GM18868 (cell line): ENCODE measurements around the gene ATP10B.
A peak's percentile ranks its signal among the peaks of the same experiment; 100 is the strongest.

Experiments used
- ATAC-seq: cut with Tn5 transposase; IDR thresholded peaks from one replicate; pipeline ENCODE4 v1.9.1; 2021; ENCODE audit warnings: mild to moderate bottlenecking, moderate library complexity; ENCODE audit not compliant: unreplicated experiment

The ATP10B gene

GRCh38 chr5:160693831-160694465 is 158.1 kb downstream of the ATP10B start:
- no peak for ATAC-seq

GRCh38 chr5:160692271-160692670 is 159.7 kb downstream of the ATP10B start:
- no peak for ATAC-seq

- ATAC-seq, result peak; percentile 84
These were observed 166.3 kb downstream of the ATP10B start for GRCh38 chr5:160685695-160686094.

GRCh38 chr5:160685219-160685618 is 166.8 kb downstream of the ATP10B start:
- ATAC-seq, result no peak

GRCh38 chr5:160679567-160680309 is 172.3 kb downstream of the ATP10B start:
- ATAC-seq, result no peak

- ATAC-seq, result no peak
These were observed 176.0 kb downstream of the ATP10B start for GRCh38 chr5:160675988-160676387.

- ATAC-seq, result no peak
These were observed 177.1 kb downstream of the ATP10B start for GRCh38 chr5:160674901-160675300.

GRCh38 chr5:160672521-160672920 is 179.5 kb downstream of the ATP10B start:
- no peak for ATAC-seq

GRCh38 chr5:160668356-160668755 is 183.7 kb downstream of the ATP10B start:
- no peak for ATAC-seq

- no peak for ATAC-seq
These were observed 184.9 kb downstream of the ATP10B start for GRCh38 chr5:160667160-160667559.

GRCh38 chr5:160665460-160665859 is 186.6 kb downstream of the ATP10B start:
- no peak for ATAC-seq

GRCh38 chr5:160660132-160660531 is 191.9 kb downstream of the ATP10B start:
- ATAC-seq, result no peak

GRCh38 chr5:160657622-160658458 is 194.2 kb downstream of the ATP10B start:
- no peak for ATAC-seq

- ATAC-seq, result no peak
These were observed 194.9 kb downstream of the ATP10B start for GRCh38 chr5:160657068-160657507.

GRCh38 chr5:160655717-160656116 is 196.3 kb downstream of the ATP10B start:
- ATAC-seq, result no peak

GRCh38 chr5:160651692-160652645 is 200.0 kb downstream of the ATP10B start:
- no peak for ATAC-seq

- ATAC-seq, result peak; percentile 84
These were observed 202.7 kb downstream of the ATP10B start for GRCh38 chr5:160649304-160649703.

- no peak for ATAC-seq
These were observed 206.0 kb downstream of the ATP10B start for GRCh38 chr5:160646033-160646432.

- no peak for ATAC-seq
These were observed 208.3 kb downstream of the ATP10B start for GRCh38 chr5:160643616-160644240.

GRCh38 chr5:160641405-160641804 is 210.6 kb downstream of the ATP10B start:
- ATAC-seq, result no peak
